ENCODE measurements around the gene ANKRD34A. TPM values are rescaled to one million over a fixed set of nuclear protein-coding genes. Genes with fewer than 3 reads are reported as not detected.

The ANKRD34A gene
- total RNA-seq, 1 donor from 2014 or later, result 0.62 TPM

DNA sequence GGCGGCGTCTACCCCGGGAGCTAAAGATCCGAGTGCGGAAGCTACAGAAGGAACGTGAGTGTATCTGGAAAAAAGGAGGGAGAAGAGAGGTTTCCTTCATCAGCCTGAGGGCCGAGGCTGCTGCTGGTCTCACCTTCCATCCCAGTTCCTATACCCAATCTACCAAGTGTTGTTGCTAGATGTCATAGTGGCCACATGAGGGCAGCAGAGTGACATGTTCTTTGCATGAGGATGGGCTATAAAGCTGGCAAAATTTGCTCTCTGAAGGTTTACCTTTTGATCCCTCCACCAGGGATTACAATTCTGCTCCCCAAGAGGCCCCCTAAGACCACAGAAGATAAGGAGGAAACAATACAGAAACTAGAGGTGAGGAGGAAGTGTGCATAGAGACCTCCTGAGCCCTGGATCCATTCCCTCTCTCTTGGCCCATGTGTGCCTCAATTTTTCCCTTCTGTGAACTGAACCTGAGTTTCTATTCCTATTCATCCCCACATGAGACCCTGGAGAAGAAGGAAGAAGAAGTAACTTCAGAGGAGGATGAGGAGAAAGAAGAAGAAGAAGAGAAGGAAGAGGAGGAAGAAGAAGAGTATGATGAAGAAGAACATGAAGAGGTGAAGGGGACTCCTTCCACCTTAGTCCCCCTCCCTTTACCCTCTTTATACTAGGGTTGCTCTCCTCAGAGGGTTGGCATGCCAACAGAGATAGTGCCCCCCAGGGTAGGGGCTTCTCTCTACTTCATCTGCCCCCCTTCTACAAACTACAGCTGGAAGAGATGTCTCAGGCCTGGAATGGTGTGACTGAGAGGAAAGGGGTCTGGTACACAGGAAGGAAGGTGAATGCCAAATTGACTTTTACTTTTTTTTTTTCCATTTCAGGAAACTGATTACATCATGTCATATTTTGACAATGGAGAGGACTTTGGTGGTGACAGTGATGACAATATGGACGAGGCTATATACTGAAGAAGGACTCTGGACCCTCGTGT is 13.4 kb upstream of the ANKRD34A start:
- intact Hi-C loops (cut with DNase I), result loop anchor here (1.0 kb wide), 1 partner anchor 36 kb away; no protein-coding TSS in a partner anchor
- DNase-seq (ENCODE audit: missing footprints), result no peak
- peak; percentile 32 for ATAC-seq

DNA sequence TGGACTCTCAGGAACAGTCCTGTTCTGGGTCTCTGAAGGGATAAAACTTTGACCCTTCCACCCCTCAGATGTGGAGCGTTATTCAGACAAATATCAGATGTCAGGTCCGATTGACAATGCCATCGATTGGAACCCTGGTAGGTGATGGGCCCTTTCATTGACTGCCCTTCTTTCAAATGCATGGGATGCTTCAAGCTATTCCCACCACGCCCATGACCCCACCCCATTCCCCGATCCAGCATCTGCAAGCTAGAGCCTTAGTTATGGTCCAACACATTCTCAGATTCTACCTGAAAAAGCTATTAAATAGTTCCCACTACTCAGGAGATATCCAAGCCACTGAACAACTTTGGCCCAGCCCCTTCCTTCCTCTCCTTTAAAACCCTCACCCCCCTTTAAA is 12.6 kb upstream of the ANKRD34A start:
- intact Hi-C loops (cut with DNase I), result loop anchor here (1.0 kb wide), 1 partner anchor 36 kb away; no protein-coding TSS in a partner anchor
- ATAC-seq (no peak), DNase-seq (ENCODE audit: missing footprints) (no peak)

DNA sequence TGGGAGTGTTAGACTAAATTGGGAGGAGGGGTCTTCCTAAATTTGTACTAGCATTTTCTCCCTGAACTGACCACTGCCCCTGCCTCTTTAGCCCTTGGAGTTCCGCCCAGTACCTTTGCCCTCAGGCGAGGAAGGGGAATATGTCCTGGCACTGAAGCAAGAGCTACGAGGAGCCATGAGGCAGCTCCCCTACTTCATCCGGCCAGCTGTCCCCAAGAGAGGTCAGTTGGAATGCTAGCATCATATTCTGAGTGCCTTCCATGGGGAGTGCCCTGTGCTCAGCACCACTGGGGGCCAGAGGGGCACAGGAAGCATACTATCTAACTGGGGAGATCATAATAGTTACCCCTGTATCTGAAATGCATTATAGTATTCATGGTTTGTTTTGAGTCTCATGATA is 10.8 kb upstream of the ANKRD34A start:
- ATAC-seq, result no peak
- no peak for DNase-seq (ENCODE audit: missing footprints)
- intact Hi-C loops (cut with DNase I), result no loop called here

DNA sequence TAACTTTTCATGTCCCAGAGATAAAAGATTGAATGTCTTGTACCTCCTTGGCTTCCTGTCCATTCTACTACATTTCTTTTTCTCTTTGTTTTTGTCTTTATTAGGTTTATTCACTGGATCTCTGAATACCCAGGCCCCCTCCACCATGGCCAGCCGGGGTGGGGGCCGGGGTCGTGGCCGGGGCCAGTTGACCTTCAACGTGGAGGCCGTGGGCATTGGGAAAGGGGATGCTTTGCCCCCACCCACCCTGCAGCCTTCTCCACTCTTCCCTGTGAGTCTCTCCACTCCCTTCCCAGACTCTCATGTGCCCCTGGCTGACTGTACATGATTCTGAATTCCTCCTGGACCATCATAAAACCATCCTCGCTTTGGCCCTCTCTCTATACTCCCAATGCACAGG is 10.3 kb upstream of the ANKRD34A start:
- intact Hi-C loops (cut with DNase I), result no loop called here
- ATAC-seq (no peak), DNase-seq (ENCODE audit: missing footprints) (no peak)

DNA sequence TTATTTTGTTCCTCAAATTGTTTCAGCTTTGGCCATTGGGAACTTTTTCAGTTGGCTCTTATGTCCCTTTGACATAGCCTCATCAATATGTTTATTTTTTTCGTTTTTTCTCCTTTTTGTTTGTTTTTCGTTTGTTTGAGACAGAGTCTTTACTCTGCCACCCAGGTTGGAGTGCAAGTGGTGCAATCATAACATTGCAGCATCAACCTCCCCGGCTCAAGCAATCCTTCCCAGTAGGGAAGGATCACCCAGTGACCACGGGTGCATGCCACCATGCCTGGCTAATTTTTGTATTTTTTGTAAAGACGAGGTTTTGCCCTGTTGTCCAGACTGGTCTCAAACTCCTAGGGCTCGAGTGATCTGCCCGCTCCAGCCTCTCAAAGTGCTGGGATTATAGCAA is 8.2 kb upstream of the ANKRD34A start:
- no peak for DNase-seq (ENCODE audit: missing footprints)
- intact Hi-C loops (cut with DNase I), result no loop called here
- ATAC-seq, result no peak

DNA sequence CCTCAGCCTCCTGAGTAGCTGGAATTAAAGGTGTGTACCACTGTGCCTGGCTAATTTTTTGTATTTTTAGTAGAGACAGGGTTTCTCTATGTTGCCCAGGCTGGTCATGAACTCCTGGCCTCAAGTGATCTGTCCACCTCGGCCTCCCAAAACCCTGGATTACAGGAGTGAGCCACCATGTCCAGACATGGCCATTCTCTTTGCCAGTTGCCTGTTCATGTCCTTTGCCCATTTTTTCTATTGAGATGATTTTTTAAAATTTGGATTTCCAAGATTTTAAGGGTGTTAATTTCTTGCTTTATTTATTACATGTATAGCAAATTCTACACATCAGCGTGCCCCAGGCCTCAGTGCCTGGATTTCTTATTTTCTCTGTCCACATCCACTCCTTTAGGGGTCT is 2.9 kb upstream of the ANKRD34A start:
- no peak for DNase-seq (ENCODE audit: missing footprints)
- intact Hi-C loops (cut with DNase I), result no loop called here
- no peak for ATAC-seq

DNA sequence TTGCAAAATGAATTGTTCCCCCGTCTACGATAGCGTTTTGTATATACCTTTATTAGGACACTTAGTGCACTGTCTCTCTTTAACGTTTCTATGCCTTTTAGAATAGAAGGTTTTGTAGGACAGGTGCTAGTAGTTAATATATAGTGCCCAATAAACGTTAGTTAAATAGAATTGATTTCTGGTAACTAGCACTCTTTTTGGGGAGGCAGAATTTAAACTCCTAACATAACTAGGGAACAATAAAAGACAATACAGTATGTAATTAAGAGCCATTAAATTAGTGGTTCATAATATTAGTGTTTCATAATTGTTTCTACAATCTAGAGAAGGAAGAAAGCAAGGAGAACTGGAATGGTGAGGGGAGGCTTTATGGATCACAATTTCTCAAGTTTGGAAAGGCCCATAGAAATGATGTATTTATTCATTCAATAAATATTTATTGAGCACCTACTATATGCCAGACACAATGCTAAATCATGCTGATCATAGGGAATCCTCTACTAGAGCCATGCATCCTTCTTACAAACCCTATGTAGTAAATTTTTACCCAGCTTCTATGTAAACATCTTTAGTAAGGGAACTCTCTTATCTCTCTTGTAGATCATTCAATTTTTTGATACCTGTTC is 857 bp upstream of the ANKRD34A start:
- DNase-seq (ENCODE audit: missing footprints) (no peak), ATAC-seq (no peak)
- intact Hi-C loops (cut with DNase I), result no loop called here

DNA sequence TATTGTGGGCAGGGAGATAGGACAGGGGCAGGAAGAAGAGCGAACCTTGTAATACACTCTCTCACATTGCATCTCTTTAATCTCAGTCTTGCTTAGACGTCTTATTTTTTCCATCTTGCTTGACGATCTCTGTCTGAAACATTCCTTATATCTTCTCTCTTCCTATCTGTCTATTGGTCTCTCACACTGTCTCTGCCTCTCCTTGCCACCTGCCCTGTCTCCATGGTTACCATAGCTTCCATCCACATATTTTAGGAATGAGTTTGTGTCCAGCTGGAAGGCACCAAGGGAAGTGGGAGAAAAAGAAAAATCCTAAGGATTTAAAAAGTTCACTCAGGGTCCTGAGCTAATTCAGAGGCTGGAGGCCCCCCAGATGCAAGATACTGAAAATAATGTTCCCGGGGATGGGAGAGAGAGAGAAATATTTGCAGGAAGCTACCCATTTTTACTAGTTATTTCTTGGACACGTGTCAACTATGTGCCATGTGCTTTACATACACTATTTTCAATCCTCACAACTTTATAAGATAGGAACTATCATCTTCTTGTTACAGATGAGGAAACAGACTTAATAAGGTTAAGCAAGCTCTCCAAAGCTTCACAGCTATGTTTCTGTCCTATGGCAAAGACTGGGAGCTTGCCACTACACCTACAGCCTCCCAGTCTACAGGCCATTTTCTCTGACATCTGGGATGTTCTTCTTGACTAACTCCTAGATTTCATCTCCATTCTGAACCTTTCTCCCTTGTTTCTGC is 933 bp downstream of the ANKRD34A start:
- intact Hi-C loops (cut with DNase I), result loop anchor here (5.0 kb wide), 2 partner anchors 44 to 116 kb away; partner anchors contain the start of gene NUDT17
- DNase-seq (ENCODE audit: missing footprints) (no peak), ATAC-seq (no peak)

DNA sequence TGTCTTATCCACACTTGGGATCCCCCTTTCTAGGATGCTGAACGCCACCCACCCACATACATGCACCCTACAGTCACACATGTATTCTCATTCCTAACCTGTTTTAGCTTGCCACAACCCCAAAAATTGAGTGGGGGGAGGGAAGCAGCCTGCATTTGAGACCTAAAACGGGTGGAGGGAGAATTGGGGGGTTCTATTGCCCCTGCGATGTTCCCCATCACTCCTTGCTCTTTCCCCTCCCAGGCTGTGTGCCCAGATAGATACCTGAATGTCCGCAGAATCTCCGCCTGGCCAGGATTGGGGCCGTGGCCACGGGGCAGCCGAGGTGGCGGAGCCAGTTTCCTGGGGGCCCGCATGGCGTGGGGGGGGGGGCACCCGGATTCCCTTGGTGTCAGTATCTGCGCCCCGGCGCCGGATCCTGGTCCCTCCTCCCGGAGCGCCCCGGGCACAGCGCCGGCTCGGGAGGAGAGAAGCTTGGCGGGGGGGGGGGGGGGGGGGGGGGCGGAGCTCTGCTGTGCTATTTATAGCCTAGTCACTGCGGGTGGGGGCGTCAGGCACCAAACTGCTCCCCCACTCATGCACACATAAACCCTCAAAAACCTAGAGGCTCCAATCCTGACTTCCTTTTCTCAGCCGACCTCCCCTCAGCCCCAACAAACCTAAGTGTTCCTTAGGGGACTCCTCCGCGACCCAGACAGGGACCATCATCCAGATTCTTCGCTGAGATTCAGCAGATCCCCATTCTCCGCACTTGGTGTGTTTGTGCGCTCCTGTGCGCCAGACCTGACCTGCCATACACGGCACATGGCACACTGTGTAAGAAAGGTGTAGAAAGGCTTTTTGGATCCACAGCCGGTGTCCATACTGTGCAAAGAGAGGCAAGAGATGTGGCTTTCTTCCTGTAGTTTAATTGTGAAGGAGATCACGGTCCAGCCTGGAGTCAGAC is 1.9 kb downstream of the ANKRD34A start:
- DNase-seq (ENCODE audit: missing footprints) (peak; percentile 77), ATAC-seq (no peak)
- intact Hi-C loops (cut with DNase I), result loop anchor here (5.0 kb wide), 2 partner anchors 45 to 115 kb away; partner anchors contain the start of gene NUDT17

DNA sequence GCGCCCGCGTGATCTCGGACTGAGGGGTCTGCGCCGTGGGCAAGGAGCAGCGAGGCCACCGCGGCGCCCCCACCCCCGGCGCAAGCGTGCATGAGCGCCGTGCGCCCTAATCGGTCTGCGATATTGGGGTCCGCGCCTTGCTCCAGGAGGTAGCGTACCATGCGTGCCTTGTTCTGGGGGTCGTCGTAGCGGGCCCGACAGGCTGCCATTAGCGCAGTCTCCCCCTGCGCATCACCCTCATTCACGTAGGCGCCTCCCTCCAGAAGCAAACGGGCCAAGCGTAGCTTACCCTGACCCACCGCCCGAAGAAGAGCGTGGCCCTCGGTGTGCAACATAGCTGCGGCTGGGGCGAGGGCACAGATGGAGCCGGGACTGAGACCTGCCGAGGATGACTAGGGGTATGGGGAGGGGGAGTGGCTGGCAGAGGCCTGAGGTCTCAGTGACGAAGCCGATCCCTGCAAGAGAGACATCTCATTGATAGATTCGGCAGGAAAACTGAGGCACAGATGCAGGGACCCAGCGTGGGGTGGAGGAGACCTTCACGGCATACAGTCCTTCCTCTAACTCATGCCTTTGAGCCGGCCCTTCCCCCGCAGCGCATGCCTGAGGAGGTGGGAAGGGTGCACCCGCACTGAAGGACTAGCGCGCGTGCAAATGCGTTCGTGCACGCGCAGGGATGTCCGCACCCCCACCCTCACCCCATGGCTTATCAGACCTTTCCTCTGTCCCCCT is 2.8 kb downstream of the ANKRD34A start:
- intact Hi-C loops (cut with DNase I), result loop anchor here (5.0 kb wide), 2 partner anchors 46 to 114 kb away; partner anchors contain the start of gene NUDT17
- peak; percentile 85 for DNase-seq (ENCODE audit: missing footprints)
- no peak for ATAC-seq

DNA sequence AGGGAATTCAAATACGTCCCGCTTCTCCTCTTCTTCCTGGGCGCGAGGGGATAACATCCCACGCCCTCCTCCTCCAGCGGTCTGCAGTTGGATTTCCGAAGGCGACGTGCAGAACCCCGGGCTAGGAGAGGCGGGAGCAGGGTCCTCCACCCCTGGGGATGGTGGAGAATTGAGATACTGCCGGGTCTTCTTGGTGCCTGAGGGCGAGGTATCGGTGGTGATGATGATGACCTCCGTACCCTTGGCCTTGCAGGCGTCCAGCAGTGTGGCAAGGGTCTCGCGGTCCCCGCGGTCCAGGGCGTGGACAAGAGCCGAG is 3.3 kb downstream of the ANKRD34A start:
- intact Hi-C loops (cut with DNase I), result loop anchor here (5.0 kb wide), 2 partner anchors 46 to 114 kb away; partner anchors contain the start of gene NUDT17
- DNase-seq (ENCODE audit: missing footprints), result no peak
- no peak for ATAC-seq

DNA sequence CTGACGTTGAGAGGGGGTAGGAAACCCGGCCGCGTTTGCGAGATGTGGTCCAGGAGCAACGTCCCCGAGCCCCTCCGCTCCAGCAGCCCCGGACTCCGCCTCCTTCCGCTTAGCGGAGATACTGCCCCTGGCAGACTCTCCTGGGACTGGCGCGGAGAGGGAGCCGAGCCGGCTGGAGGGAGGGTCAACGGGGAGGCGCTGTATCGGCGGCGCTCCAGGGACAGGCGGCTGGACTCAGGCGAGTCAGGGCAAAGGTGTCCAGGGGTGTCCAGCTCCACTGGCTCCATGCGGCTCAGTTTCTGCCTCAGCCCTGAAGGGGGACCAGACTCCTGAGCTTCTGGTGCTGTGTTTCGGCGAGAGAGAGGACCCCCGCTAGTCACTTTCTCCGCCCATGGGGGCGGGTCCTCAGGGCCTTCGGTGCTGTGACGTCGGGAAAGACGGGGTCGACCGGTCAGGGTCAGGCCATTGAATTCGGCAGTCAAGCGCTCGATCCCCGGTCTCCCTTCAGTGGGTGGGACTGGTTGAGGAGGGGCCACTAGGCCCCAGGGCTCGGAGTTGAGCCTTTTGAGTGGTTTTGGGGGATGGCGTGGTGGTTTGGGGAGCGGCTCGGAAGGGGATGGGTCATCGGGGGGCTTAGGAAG is 3.8 kb downstream of the ANKRD34A start:
- DNase-seq (ENCODE audit: missing footprints), result peak; percentile 91

DNA sequence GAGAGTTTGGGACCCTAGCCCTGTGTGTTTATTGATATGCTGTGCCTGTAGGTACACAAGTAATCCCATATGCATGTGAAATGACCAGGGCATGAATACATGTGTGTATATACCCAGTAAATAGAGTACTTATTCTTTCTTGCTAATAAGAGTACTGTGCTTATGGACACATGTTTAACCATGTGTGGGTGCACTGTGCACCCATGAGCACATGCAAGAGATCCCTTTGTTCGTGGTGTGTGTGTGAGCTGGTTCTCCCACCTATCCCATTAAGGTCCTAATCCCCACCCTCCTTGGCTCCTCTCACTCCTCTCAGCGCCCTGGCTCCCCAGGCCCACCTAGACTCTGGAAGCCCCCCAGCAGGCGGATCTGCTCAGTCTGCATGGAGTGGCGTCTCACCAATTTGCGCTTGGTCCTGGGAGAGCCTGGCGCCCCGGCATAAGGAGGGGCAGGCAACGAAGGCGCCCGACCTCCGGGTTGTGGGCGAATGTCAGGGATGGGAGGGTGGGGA is 4.4 kb downstream of the ANKRD34A start:
- ATAC-seq, result no peak
- DNase-seq (ENCODE audit: missing footprints), result no peak
- intact Hi-C loops (cut with DNase I), result loop anchor here (5.0 kb wide), 3 partner anchors 43 to 113 kb away; partner anchors contain the start of genes NUDT17 and PEX11B

More for the DNA sequence above, 3.8 kb downstream of the ANKRD34A start:
- intact Hi-C loops (cut with DNase I), result loop anchor here (5.0 kb wide), 2 partner anchors 47 to 113 kb away; partner anchors contain the start of gene NUDT17
- peak; percentile 52 for ATAC-seq

DNA sequence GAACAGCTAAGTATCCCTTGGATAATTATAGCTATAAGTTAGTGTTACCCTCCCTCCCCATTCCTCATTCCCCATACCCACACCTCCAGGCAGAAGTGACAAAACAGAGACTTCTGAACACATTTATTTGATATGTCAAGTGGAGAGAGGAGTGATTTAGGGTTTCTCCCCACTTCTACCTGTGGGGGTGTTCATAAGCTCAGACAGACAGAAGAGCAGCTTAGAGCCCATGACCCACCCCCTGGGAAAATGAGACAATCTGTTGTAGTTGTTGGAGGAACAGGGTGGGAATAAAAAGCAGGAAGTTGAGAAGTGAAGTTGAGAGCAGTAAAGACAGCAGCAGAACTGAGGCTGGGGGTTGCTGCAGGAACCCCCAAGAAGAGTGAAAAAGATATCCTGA is 5.0 kb downstream of the ANKRD34A start:
- no peak for ATAC-seq
- DNase-seq (ENCODE audit: missing footprints), result no peak
- intact Hi-C loops (cut with DNase I), result loop anchor here (5.0 kb wide), 1 partner anchor 42 kb away; the partner anchor contains the start of gene PEX11B

DNA sequence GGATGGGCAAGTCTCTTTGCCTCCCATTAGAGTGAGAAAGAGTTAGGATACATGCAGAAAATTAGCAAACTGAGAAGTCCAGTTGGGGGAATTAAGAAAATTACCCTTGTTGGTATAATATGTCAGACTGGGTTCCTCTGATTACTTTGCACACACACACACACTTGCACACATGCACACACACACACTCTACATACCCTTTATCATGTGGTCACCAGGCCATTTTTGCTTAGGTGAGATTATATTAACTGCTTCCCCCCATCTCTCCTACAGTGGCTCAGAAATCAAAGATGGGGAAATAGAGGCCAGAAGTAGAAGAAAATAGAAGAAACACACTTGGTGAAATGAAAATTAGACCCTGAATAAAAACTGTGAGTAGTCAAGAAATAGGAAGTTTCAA is 5.6 kb downstream of the ANKRD34A start:
- no peak for DNase-seq (ENCODE audit: missing footprints)
- ATAC-seq, result no peak
- intact Hi-C loops (cut with DNase I), result loop anchor here (1.0 to 5.0 kb wide), 2 partner anchors 31 to 41 kb away; partner anchors contain the start of genes PEX11B and RBM8A
